ENCODE results near the gene ZFYVE26. TPM values are rescaled to one million over a fixed set of nuclear protein-coding genes. Genes with fewer than 3 reads are reported as not detected.

ZFYVE26 gene
- total RNA-seq, 4 donors from 2014 or later, result 15.9 to 21.2 (median 19.5) TPM

- peaks cover 73 to 100% (median 94%) of the 10 kb centered on the region in 4 donors for H3K36me3 ChIP-seq
- intact Hi-C loops (cut with DNase I), result no loop called here
These were observed 51.1 kb downstream of the ZFYVE26 start for GRCh38 chr14:67765192-67765834.

DNA sequence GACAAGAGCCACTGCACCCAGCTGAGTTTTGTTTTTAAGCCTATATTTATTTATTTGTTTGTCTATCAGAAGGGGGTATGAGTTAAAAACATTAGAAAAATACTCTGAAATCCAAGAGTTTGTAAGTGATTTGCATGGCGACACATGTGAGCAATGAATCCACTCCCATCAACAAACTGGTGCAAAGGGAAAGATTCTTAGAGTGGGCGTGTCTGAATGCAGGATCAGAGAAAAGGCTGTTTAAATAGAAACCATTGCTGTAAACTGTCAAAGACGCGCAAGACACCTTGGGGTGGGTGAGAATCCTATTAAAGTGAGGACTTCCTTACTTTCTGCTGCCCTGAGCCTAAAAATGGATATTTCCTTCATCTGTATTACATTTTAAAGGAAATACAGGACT is 51.9 kb downstream of the ZFYVE26 start:
- DNase-seq (ENCODE audit: extremely low spot score), result no peak
- Histone ChIP-seq H3K27ac (replicated peaks in 1 of 4) (no peak overlapping the region), H3K4me1 (no peaks in the 10 kb centered on the region), H3K9me3 (no peaks in the 10 kb centered on the region), H3K27me3 (no peaks in the 10 kb centered on the region), H3K36me3 (peaks cover 70 to 100% (median 95%) of the 10 kb centered on the region in 4 donors), H3K4me3 (no peak overlapping the region)
- TF ChIP-seq POLR2AphosphoS5 (IDR thresholded peaks at IDR 0.05) (no peak), EP300 (IDR thresholded peaks at IDR 0.05) (no peak), POLR2A (IDR thresholded peaks at IDR 0.05; ENCODE audit: low read depth) (no peak)
- TF ChIP-seq, protein P1, sequence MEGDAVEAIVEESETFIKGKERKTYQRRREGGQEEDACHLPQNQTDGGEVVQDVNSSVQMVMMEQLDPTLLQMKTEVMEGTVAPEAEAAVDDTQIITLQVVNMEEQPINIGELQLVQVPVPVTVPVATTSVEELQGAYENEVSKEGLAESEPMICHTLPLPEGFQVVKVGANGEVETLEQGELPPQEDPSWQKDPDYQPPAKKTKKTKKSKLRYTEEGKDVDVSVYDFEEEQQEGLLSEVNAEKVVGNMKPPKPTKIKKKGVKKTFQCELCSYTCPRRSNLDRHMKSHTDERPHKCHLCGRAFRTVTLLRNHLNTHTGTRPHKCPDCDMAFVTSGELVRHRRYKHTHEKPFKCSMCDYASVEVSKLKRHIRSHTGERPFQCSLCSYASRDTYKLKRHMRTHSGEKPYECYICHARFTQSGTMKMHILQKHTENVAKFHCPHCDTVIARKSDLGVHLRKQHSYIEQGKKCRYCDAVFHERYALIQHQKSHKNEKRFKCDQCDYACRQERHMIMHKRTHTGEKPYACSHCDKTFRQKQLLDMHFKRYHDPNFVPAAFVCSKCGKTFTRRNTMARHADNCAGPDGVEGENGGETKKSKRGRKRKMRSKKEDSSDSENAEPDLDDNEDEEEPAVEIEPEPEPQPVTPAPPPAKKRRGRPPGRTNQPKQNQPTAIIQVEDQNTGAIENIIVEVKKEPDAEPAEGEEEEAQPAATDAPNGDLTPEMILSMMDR (IDR thresholded peaks at IDR 0.05), result no peak
- 86% methylated on average over 4 of the region's 4 CpGs for WGBS
- intact Hi-C loops (cut with DNase I), result no loop called here

More at GRCh38 chr14:67765192-67765834, 51.1 kb downstream of the ZFYVE26 start:
- no peak overlapping the region for H3K27ac ChIP-seq (replicated peaks in 1 of 4)
- no peaks in the 10 kb centered on the region for H3K9me3 ChIP-seq
- no peak overlapping the region for H3K4me3 ChIP-seq
- TF ChIP-seq EP300 (IDR thresholded peaks at IDR 0.05) (no peak), POLR2A (IDR thresholded peaks at IDR 0.05; ENCODE audit: low read depth) (no peak), POLR2AphosphoS5 (IDR thresholded peaks at IDR 0.05) (no peak)
- TF ChIP-seq, protein P1 (IDR thresholded peaks at IDR 0.05), result no peak
- no peak for DNase-seq (ENCODE audit: extremely low spot score)
- WGBS, result 93% methylated on average over 5 of the region's 5 CpGs
- no peaks in the 10 kb centered on the region for H3K4me1 ChIP-seq
- H3K27me3 ChIP-seq, result no peaks in the 10 kb centered on the region

GRCh38 chr14:67763158-67763822 is 53.1 kb downstream of the ZFYVE26 start:
- no peak for DNase-seq (ENCODE audit: extremely low spot score)
- Histone ChIP-seq H3K9me3 (no peaks in the 10 kb centered on the region), H3K27me3 (no peaks in the 10 kb centered on the region), H3K27ac (replicated peaks in 1 of 4) (no peak overlapping the region), H3K36me3 (peaks cover 66 to 94% (median 84%) of the 10 kb centered on the region in 4 donors), H3K4me3 (no peak overlapping the region), H3K4me1 (no peaks in the 10 kb centered on the region)
- TF ChIP-seq POLR2A (IDR thresholded peaks at IDR 0.05; ENCODE audit: low read depth), result no peak
- TF ChIP-seq EP300 (IDR thresholded peaks at IDR 0.05), result no peak
- TF ChIP-seq, protein P1 (IDR thresholded peaks at IDR 0.05), result no peak
- no peak for TF ChIP-seq POLR2AphosphoS5 (IDR thresholded peaks at IDR 0.05)
- whole genome bisulfite sequencing, result 85% methylated on average over 4 of the region's 4 CpGs
- intact Hi-C loops (cut with DNase I), result no loop called here

GRCh38 chr14:67762051-67762450 is 54.3 kb downstream of the ZFYVE26 start:
- Histone ChIP-seq H3K4me3 (no peak overlapping the region), H3K27ac (replicated peaks in 1 of 4) (no peak overlapping the region), H3K4me1 (no peaks in the 10 kb centered on the region), H3K36me3 (peaks cover 54 to 90% (median 73%) of the 10 kb centered on the region in 4 donors), H3K9me3 (no peaks in the 10 kb centered on the region), H3K27me3 (no peaks in the 10 kb centered on the region)
- TF ChIP-seq EP300 (IDR thresholded peaks at IDR 0.05), result no peak
- TF ChIP-seq, protein P1 (IDR thresholded peaks at IDR 0.05), result no peak
- TF ChIP-seq POLR2AphosphoS5 (IDR thresholded peaks at IDR 0.05), result no peak
- TF ChIP-seq POLR2A (IDR thresholded peaks at IDR 0.05; ENCODE audit: low read depth), result no peak
- no peak for DNase-seq (ENCODE audit: extremely low spot score)
- WGBS, result 88% methylated on average over 5 of the region's 5 CpGs
- intact Hi-C loops (cut with DNase I), result no loop called here

Data from esophagus muscularis mucosa (tissue), 4 donors.